Bone marrow (tissue), 2 donors: ENCODE results near the gene SMARCAL1.

Experiments used
- DNase-seq, 2 donors: peaks; one replicate each; lab custom pipeline; 2025; lab: John Stamatoyannopoulos, UW

The SMARCAL1 gene

GRCh38 chr2:216428618-216429350, 16.5 kb downstream of the SMARCAL1 start:
- DNase-seq, result no peak

- DNase-seq, result no peak
These were observed 17.1 kb downstream of the SMARCAL1 start for GRCh38 chr2:216429428-216429827.

DNA sequence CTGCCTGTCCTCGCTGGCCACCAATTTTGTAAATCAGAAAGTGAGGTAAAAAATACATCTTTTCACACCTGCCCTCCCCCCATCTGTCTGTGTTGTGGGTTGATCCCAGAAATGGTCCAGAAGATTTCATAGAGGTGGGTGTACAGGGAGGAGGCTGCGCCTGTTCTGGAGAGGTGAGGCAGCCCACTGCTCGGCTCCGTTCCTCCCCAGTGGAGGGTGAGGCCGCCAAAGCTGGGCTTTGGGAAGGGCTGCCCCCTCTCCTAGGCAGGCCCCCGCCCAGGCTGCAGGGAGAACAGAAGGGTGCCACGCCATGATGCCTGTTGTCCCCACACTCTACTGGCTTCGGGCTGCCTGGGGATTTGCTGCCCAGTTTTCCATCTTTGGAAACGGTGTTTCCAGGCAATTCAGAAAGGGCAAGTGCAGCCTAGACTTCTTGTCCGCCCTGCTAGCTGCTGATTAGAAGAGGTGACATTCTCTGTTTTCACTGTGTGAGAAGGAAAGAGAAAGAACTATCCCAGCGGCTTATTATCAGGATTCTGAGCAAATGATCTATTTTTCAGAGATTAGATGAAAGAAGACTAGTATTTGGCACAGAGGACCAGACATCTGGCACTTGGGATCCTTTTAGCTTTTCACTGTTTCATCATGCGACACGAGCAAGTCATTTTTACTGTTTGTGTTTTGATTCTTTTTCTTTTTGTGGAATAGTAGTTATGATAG, 18.7 kb downstream of the SMARCAL1 start:
- DNase-seq, result no peak

DNA sequence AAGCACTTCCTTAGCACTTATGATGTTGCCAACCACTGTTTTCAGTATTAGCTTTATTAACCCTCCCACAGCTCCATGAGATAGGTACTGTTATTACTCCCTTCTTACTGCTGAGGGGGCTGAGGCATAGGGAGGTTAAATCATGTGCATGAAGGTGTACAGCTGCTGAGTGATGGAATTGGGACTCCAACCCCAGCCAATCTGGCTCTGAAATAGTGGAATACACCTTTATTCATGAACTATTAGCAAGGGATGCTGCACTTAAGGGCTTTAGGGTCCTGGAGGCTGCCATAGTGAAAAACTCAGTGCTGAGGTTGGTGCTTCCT, 19.2 kb downstream of the SMARCAL1 start:
- DNase-seq, result no peak

- no peak for DNase-seq
These were observed 24.1 kb downstream of the SMARCAL1 start for GRCh38 chr2:216436383-216436782.

DNA sequence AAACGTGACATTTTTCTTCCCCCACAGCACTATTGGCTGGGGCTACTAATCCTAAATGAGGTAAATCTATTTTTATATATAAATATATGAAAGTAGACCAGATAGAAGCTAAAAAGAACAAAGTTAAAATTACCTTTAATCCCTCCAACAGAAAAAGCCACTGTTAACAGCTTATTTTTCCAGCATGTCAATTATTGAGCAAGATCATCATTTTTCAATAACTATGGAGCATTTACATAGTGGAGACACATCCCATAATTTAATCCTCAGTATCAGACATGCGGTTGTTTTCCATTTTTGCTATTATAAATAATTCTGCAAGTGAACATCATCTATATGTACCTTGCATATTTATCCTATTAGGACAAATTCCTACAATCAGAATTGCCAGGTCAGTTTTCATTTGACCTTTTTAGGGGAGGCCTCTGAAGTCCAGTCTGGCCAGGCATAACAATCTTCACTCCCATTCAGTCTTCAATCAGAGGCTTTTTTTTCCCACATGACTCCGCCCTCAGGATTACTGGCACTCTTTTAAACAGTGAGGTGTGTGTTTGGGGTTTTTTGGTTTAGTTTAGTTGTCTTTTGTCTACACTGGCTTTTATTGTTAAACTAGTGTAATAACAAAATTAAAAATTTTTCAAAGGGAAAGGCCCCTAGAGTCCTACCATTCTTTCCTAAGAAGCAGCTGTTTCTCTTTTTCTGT, 29.2 kb downstream of the SMARCAL1 start:
- DNase-seq, result no peak

- no peak for DNase-seq
These were observed 33.2 kb downstream of the SMARCAL1 start for GRCh38 chr2:216445501-216445900.

GRCh38 chr2:216446343-216446742, 34.1 kb downstream of the SMARCAL1 start:
- DNase-seq, result no peak

GRCh38 chr2:216447293-216447692, 35.0 kb downstream of the SMARCAL1 start:
- no peak for DNase-seq

DNA sequence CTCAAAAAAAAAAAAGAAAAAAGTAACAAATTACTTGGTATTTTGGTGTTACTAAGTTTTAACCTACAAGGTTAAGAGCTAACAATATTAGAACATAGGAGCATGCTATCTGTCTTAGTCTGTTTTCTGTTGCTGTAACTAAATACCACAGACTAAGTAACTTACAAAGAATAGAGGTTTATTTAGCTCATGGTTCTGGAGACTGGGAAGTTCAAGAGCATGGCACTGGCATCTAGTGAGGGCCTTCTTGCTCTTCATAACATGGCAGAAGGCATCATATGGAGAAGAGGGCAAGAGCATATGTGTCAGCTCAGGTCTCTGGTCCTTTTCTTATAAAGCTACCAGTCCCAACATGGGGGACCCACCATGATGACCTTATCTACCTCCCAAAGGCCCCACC, 36.5 kb downstream of the SMARCAL1 start:
- DNase-seq, result no peak

DNA sequence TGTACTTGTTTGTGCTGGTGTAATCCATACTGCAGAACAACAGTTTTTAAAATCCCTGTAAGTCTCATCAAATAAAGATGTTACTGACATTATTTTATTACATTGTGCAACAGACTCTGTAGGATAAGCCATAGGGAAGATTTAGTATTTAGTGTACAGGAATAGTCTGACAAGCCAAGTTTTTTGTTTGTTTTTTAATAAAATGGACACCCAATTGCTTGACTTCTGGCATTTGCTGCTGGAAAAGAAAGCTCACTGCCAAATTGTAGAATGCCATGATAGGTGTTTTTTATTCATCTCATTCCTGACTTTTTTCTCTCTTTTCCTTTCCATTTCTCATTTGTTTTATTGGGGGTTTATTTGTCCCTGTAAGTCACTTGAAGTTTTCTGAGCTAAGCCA, 38.1 kb downstream of the SMARCAL1 start:
- no peak for DNase-seq

GRCh38 chr2:216450784-216451183, 38.5 kb downstream of the SMARCAL1 start:
- no peak for DNase-seq

DNA sequence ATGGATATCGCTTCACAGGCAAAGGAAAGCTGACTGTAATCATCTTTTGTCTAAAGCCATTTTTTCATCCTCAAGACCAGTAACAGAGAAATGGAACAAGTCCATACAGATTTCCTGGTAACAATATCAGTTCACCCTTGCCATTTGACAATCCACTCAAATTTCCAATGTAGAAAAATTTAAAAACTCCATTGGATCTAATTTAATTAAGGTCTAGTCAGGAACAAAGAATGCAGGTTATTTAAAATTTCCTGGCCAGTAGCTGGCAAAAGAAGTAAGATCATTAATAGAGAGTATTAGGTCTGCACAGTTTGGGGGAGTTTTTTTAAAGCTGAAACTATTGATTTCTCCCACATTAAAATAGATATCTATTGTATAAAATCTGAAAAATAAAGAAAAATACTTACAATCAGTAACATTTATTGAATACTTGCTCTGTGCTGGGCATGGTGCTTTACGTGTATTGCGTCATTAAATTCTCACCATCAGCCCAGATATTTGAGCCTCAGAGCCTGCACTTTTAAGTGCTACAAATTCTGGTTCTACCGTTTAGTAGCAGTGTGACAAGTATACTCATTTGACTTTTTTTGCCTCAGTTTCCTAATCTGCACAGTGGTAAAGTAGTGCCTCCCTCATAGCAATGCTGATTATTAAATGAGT, 41.8 kb downstream of the SMARCAL1 start:
- no peak for DNase-seq

GRCh38 chr2:216463148-216463547, 50.9 kb downstream of the SMARCAL1 start:
- DNase-seq, result no peak

GRCh38 chr2:216464104-216464720, 51.9 kb downstream of the SMARCAL1 start:
- DNase-seq, result no peak

- no peak for DNase-seq
These were observed 53.4 kb downstream of the SMARCAL1 start for GRCh38 chr2:216465579-216466195.

DNA sequence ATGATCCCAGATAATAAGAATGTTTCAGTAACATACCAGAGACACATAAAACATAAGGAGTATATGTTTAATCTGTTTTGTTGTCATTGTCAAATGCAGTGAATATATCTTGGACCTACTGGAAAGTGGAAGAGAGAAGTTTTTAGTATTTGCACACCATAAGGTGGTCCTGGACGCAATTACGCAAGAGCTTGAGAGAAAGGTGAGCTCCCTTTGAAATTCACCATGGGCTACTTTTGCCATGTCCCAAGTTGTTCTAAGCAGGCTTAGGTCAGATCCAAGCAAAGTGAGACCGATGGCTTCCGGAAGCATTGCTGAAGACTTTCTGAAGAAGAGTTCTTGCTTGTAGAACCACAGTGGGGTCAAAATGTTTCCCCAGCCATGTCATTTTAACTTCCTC, 55.6 kb downstream of the SMARCAL1 start:
- no peak for DNase-seq

- DNase-seq, result no peak
These were observed 57.4 kb downstream of the SMARCAL1 start for GRCh38 chr2:216469661-216470060.

DNA sequence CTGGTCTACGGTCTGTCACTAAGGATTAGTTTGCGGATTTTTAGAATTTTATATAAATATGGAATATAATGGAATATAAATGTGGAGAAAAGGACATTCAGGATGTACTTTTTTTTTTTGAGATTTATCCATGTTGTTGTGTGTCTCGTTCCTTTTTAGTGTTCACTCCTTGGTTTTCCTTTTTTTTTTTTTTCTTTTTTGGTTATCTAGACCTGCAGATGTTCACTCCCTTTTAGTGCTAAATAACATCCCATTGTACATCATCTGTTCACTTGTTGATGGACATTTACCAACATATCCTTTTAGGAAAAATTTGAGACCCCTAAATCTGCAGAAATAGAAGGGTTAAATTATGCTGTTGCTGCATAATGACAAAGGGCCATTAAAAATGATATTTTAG, 60.9 kb downstream of the SMARCAL1 start:
- DNase-seq, result no peak

DNA sequence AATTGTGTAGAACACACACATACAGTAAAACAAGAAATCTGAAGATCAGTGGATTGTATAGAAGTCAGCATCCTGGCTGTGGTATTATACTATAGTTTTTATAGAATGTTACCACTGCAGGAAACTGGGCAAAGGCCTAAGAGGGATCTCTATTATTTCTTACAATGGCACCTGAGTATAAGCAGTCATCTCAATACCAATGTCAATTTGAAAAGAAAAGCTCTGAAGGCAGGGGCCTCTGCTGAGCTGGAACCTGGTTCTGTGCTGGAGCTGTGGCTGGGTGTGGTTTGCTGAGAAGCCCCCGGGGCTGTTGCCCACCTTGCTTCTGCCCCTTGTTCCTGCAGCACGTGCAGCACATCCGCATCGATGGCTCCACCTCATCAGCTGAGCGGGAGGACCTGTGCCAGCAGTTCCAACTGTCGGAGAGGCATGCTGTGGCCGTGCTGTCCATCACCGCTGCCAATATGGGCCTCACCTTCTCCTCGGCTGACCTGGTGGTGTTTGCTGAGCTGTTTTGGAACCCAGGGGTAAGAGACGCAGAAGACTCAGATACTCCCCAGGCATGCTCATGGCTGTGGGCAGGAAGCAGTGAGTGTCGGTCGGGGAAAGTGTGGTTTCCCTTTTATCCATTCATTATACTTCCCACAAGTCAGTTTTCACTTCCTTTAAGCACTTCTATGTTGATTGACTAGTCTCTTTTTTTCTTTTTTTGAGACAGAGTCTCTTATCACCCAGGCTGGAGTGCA, 62.8 kb downstream of the SMARCAL1 start:
- peak; percentile 4 to 69 for DNase-seq

DNA sequence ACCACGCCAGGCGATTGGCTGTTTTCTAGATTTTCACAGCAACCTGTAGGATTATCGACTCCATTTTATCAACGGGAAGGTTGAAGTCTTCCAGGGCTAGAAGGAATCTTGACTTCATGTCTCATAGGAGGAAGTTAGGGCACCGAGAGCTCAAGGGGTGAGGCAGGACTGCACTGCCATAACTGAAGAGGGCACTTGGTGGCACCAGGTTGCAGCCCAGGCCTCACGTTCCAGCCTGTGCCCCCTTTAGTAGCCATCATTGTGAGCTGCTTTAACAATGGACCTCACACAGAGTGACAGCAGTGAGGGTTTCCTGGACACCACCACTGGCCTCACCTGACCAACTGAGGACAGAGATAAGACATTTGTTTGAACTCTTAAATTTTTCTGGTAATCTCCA, 63.5 kb downstream of the SMARCAL1 start:
- no peak for DNase-seq
